Effector memory CD4-positive, alpha-beta T cell (primary cell): Measurements from ENCODE around the gene TTYH1.
A peak's percentile ranks its signal among the peaks of the same experiment; 100 is the strongest.
"Not testable (repeated sequence)": the region's sequence is repeated elsewhere in the genome, so short reads cannot be mapped to it uniquely, and the experiment has no call there.

ENCODE experiments used
- DNase-seq, 3 donors: peaks; one replicate each; pipeline ENCODE4 v3.0.0-alpha.2; 2020
- H3K27ac ChIP-seq: 2 replicates; pipeline ENCODE4 v1.7.0; 2013; ENCODE audit warnings: mild to moderate bottlenecking, low read length, moderate library complexity; ENCODE audit not compliant: insufficient read depth, poor library complexity, severe bottlenecking
- H3K27me3 ChIP-seq: replicated peaks from 2 replicates; pipeline ENCODE4 v1.7.0; 2013; ENCODE audit warnings: mild to moderate bottlenecking, low read length; ENCODE audit not compliant: insufficient read depth, control insufficient read depth, poor library complexity, severe bottlenecking
- H3K36me3 ChIP-seq: 2 replicates; pipeline ENCODE4 v1.7.0; 2013; ENCODE audit warnings: mild to moderate bottlenecking, low read length, moderate library complexity; ENCODE audit not compliant: control insufficient read depth, insufficient read depth
- H3K4me1 ChIP-seq: 2 replicates; pipeline ENCODE4 v1.7.0; 2013; ENCODE audit warnings: low read length, mild to moderate bottlenecking; ENCODE audit not compliant: control insufficient read depth, insufficient read depth, poor library complexity, severe bottlenecking
- H3K4me3 ChIP-seq: 2 replicates; pipeline ENCODE4 v1.7.0; 2013; ENCODE audit warnings: low read length, low read depth, mild to moderate bottlenecking; ENCODE audit not compliant: insufficient read depth, poor library complexity, severe bottlenecking
- H3K9me3 ChIP-seq: 2 replicates; pipeline ENCODE4 v1.7.0; 2013; ENCODE audit warnings: mild to moderate bottlenecking, low read length, moderate library complexity; ENCODE audit not compliant: control insufficient read depth

TTYH1 gene

GRCh38 chr19:54376610-54377285, 38.5 kb upstream of the TTYH1 start:
- Histone ChIP-seq H3K27ac (no peak overlapping the region), H3K9me3 (no peaks in the 10 kb centered on the region), H3K4me3 (no peak overlapping the region), H3K27me3 (no peaks in the 10 kb centered on the region), H3K4me1 (peaks cover 37% of the 10 kb centered on the region), H3K36me3 (no peaks in the 10 kb centered on the region)
- DNase-seq, result no peak

- H3K27me3 ChIP-seq, result no peaks in the 10 kb centered on the region
- H3K27ac ChIP-seq, result no peak overlapping the region
- DNase-seq, result no peak
- no peaks in the 10 kb centered on the region for H3K9me3 ChIP-seq
- no peak overlapping the region for H3K4me3 ChIP-seq
- H3K36me3 ChIP-seq, result no peaks in the 10 kb centered on the region
- peaks cover 30% of the 10 kb centered on the region for H3K4me1 ChIP-seq
Observed at GRCh38 chr19:54379187-54379678, 36.0 kb upstream of the TTYH1 start.

- Histone ChIP-seq H3K36me3 (no peaks in the 10 kb centered on the region), H3K9me3 (no peaks in the 10 kb centered on the region), H3K4me3 (no peak overlapping the region), H3K4me1 (peaks cover 19% of the 10 kb centered on the region), H3K27me3 (no peaks in the 10 kb centered on the region), H3K27ac (no peak overlapping the region)
- no peak for DNase-seq
Observed at GRCh38 chr19:54380897-54381296, 34.4 kb upstream of the TTYH1 start.

GRCh38 chr19:54382041-54382440, 33.2 kb upstream of the TTYH1 start:
- not testable (repeated sequence) for DNase-seq, H3K36me3 ChIP-seq, H3K9me3 ChIP-seq, H3K27ac ChIP-seq, H3K4me3 ChIP-seq, H3K27me3 ChIP-seq
- H3K4me1 ChIP-seq, result peaks cover 15% of the 10 kb centered on the region

- no peaks in the 10 kb centered on the region for H3K9me3 ChIP-seq
- H3K4me3 ChIP-seq, result no peak overlapping the region
- H3K27me3 ChIP-seq, result no peaks in the 10 kb centered on the region
- peaks cover 16% of the 10 kb centered on the region for H3K4me1 ChIP-seq
- DNase-seq, result no peak
- H3K27ac ChIP-seq, result no peak overlapping the region
- H3K36me3 ChIP-seq, result no peaks in the 10 kb centered on the region
Observed at GRCh38 chr19:54383330-54383729, 31.9 kb upstream of the TTYH1 start.

GRCh38 chr19:54387991-54388801, 27.1 kb upstream of the TTYH1 start:
- Histone ChIP-seq H3K4me1 (peaks cover 30% of the 10 kb centered on the region), H3K4me3 (peak overlapping the region; percentile 58), H3K27me3 (no peaks in the 10 kb centered on the region), H3K9me3 (no peaks in the 10 kb centered on the region), H3K36me3 (no peaks in the 10 kb centered on the region), H3K27ac (peak overlapping the region; percentile 53)
- DNase-seq, result peak in 1 of 3 donors; percentile 6

GRCh38 chr19:54388802-54389139, 26.5 kb upstream of the TTYH1 start:
- Histone ChIP-seq H3K9me3 (no peaks in the 10 kb centered on the region), H3K27ac (peak overlapping the region; percentile 53)
- DNase-seq, result no peak

GRCh38 chr19:54389553-54389952, 25.7 kb upstream of the TTYH1 start:
- Histone ChIP-seq H3K36me3 (no peaks in the 10 kb centered on the region), H3K27me3 (no peaks in the 10 kb centered on the region), H3K9me3 (no peaks in the 10 kb centered on the region), H3K4me3 (no peak overlapping the region), H3K27ac (no peak overlapping the region), H3K4me1 (peaks cover 30% of the 10 kb centered on the region)
- DNase-seq, result no peak

More at GRCh38 chr19:54388802-54389139, 26.5 kb upstream of the TTYH1 start:
- Histone ChIP-seq H3K4me1 (peaks cover 30% of the 10 kb centered on the region), H3K27me3 (no peaks in the 10 kb centered on the region), H3K36me3 (no peaks in the 10 kb centered on the region), H3K4me3 (peak overlapping the region; percentile 58)

- no peak overlapping the region for H3K27ac ChIP-seq
Observed at GRCh38 chr19:54390942-54391577, 24.2 kb upstream of the TTYH1 start.

More at GRCh38 chr19:54390942-54391577, 24.2 kb upstream of the TTYH1 start:
- Histone ChIP-seq H3K36me3 (no peaks in the 10 kb centered on the region), H3K27me3 (no peaks in the 10 kb centered on the region), H3K4me1 (peaks cover 30% of the 10 kb centered on the region), H3K9me3 (no peaks in the 10 kb centered on the region), H3K4me3 (no peak overlapping the region)
- peak in 2 of 3 donors; percentile 40 to 60 for DNase-seq
